Nucleus accumbens (tissue), 56 donors: ENCODE measurements around the gene ABCC3.
"Not testable (repeated sequence)": the region's sequence is repeated elsewhere in the genome, so short reads cannot be mapped to it uniquely, and the experiment has no call there.

Experiments used
- DNase-seq, 56 donors: peaks; one replicate each; lab custom pipeline; 2025; lab: John Stamatoyannopoulos, UW

ABCC3 gene

GRCh38 chr17:50663812-50664374 is 29.2 kb downstream of the ABCC3 start:
- DNase-seq: no peak

GRCh38 chr17:50664788-50665458 is 30.2 kb downstream of the ABCC3 start:
- no peak for DNase-seq

- DNase-seq: no peak
These were observed 31.2 kb downstream of the ABCC3 start for GRCh38 chr17:50665838-50666237.

GRCh38 chr17:50666316-50666715 is 31.6 kb downstream of the ABCC3 start:
- DNase-seq: no peak

GRCh38 chr17:50667259-50668024 is 32.8 kb downstream of the ABCC3 start:
- no peak for DNase-seq

GRCh38 chr17:50668025-50668837 is 33.5 kb downstream of the ABCC3 start:
- no peak for DNase-seq

GRCh38 chr17:50668838-50669581 is 34.3 kb downstream of the ABCC3 start:
- no peak for DNase-seq

- no peak for DNase-seq
These were observed 37.4 kb downstream of the ABCC3 start for GRCh38 chr17:50672071-50672470.

GRCh38 chr17:50672831-50673551 is 38.3 kb downstream of the ABCC3 start:
- no peak for DNase-seq

GRCh38 chr17:50675190-50675589 is 40.5 kb downstream of the ABCC3 start:
- DNase-seq: no peak

GRCh38 chr17:50675627-50676026 is 40.9 kb downstream of the ABCC3 start:
- DNase-seq: no peak

- no peak for DNase-seq
These were observed 41.6 kb downstream of the ABCC3 start for GRCh38 chr17:50676065-50676975.

- no peak for DNase-seq
These were observed 43.2 kb downstream of the ABCC3 start for GRCh38 chr17:50677851-50678375.

GRCh38 chr17:50679008-50679544 is 44.4 kb downstream of the ABCC3 start:
- no peak for DNase-seq

GRCh38 chr17:50680126-50680525 is 45.4 kb downstream of the ABCC3 start:
- no peak for DNase-seq

- DNase-seq: not testable (repeated sequence)
These were observed 46.0 kb downstream of the ABCC3 start for GRCh38 chr17:50680543-50681262.
